Stimulated activated CD8-positive, alpha-beta memory T cell treated with anti-CD3 and anti-CD28 coated beads, Interleukin-2, amount 100 ng/mL, for 1 hour (primary cell): ENCODE data around the gene SLAIN1.

Experiments used
- DNase-seq, 2 donors: peaks; one replicate each; pipeline ENCODE4 v3.0.0-alpha.2; 2020; ENCODE audit warnings: low read depth in 2 of 2

Gene SLAIN1

GRCh38 chr13:77714119-77714755, 16.8 kb downstream of the SLAIN1 start:
- DNase-seq = no peak

- DNase-seq = no peak
Measured at GRCh38 chr13:77715233-77715891, 17.9 kb downstream of the SLAIN1 start.

DNA sequence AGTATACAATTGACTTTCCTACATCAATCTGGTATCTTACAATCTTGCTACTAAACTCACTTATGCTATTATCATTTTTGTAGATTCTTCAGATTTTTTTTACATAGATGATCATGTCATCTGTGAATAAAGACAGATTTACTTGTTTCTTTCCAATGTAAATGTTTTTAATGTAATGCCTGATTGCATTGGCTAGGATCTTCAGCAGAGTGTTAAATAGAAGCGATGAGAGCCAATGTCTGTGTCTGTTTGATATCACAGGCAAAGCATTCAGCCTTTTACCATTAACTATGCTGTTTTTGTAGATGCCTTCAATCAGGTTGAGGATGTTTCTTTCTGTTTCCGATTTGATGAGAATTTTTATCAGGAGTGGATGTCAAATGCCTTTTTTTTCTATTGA, 19.2 kb downstream of the SLAIN1 start:
- no peak for DNase-seq

- no peak for DNase-seq
Measured at GRCh38 chr13:77717508-77717907, 20.0 kb downstream of the SLAIN1 start.

DNA sequence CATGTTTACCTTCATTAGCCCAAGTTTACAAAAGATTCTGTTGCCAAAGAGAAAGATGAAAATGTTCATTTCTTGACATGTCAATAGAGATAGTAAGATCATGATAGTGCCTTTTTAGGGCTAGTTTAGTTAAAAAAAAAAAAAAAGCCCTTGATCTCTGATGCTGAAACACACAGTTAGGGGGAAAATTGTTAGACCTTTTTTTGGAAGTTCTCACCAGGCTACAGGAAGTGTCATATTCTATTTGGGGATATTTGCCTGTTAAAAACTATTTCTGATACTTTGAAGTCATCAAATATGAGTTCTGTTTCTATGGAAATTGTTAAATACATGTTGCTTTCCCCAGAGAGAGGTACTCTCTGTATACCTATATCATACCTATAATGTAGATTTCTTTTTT, 21.6 kb downstream of the SLAIN1 start:
- no peak for DNase-seq

DNA sequence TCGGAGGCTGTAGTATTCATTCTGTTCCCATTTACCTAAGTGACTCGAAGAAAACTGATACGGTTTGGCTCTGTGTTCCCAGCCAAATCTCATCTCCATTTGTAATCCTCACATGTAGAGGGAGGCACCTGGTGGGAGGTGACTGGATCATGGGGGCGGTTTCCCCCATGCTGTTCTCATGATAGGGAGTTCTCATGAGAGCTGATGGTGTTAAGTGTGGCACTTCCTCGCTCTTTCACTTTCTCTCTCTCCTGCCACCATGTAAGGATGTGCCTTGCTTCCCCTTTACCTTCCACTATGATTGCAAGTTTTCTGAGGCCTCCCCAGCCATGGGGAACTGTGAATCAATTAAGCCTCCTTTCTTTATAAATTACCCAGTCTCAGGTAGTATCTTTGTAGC, 23.5 kb downstream of the SLAIN1 start:
- DNase-seq = no peak

DNA sequence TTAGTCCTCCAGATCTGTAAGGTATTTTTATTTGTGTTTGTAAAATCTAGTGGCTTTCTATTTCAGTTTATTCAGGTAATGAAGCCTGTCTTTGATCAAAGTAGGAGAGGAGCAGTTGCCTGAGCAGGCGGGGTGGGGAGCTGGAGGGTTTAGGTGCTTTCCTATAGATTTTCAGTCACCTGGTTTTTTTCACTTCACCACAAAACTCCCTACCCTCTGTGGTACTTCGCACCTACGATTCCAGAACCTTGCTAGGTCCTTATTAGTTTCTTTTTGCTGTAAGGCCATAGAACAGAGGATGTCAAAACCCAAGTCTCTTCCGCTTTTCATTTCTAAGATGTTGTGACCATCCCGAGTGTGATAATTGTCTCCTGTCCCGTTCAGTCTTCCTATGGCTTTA, 26.6 kb downstream of the SLAIN1 start:
- no peak for DNase-seq

- DNase-seq = no peak
Measured at GRCh38 chr13:77725071-77725470, 27.6 kb downstream of the SLAIN1 start.

- DNase-seq = no peak
Measured at GRCh38 chr13:77728265-77729125, 31.0 kb downstream of the SLAIN1 start.

DNA sequence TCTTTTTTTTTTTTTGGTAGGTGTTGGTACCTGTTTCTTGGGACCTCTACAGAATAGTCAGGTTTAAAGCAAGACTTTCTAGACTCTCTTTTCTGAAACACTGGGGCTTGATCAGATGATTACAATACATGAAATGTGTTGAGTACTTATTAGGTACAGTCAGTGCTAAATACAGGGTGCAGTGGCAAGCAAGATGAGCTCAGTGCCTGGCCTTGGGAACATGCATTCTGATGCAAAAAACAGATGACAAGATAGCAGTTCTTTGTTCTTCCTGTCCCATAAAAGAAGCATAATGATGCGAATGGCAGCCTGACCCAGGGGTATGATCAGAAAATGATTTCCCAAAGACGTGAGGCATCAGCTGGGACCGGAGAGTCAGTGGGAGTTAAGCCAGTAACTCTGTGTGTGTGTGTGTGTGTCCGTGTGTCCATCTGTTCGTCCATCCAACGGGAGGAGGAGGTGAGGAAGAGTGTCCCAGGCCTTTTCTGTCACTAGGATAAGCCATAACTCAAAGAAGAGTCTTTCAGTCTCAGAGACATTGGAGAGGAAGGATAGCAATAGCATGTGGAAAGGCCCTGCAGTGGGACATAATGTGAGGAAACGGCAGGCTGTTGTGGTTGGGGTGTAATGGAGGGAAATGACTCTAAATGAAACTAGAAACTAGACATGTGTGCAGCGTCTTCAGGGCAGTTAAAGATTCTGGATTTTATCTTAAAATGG, 32.2 kb downstream of the SLAIN1 start:
- no peak for DNase-seq

DNA sequence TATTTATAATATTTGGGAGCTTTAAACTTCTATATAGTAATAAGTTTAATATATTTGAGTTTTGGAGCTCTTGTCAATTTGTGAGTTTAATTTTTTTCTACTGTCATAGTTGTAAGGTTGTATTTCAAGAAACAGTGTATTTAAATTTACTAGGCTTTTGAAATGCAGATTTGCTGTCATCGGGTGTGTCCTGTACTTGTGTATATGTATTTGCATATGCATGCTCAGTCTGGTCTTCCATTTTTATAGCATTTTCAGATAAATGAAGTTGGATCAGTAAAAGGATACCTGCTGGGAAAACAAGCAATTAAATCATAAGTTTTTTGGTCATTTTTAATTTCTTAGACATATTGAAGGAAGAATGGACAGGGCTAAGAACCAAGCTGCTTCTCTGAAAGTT, 33.1 kb downstream of the SLAIN1 start:
- no peak for DNase-seq

GRCh38 chr13:77732287-77732686, 34.8 kb downstream of the SLAIN1 start:
- no peak for DNase-seq

DNA sequence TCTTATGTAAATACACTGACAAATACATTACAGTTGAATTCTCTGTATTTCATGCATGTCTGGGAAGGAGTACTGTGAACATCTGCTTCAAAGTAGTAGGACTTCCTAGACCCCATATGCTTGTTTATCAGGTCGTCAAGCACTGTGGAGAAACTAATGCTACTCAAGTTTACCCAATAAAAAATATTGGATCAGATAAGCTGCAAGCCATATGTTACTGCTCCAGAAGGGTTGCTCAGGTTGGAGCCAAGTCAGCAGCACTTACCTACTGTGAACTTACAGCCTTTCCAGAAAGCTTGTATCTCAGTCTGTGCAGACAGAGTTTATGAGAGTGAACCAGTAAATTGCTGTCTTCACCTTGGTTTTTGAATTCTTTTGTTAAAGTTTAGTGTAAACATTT, 36.2 kb downstream of the SLAIN1 start:
- no peak for DNase-seq

- DNase-seq = no peak
Measured at GRCh38 chr13:77737583-77738200, 40.2 kb downstream of the SLAIN1 start.

GRCh38 chr13:77740097-77740735, 42.7 kb downstream of the SLAIN1 start:
- DNase-seq = no peak

DNA sequence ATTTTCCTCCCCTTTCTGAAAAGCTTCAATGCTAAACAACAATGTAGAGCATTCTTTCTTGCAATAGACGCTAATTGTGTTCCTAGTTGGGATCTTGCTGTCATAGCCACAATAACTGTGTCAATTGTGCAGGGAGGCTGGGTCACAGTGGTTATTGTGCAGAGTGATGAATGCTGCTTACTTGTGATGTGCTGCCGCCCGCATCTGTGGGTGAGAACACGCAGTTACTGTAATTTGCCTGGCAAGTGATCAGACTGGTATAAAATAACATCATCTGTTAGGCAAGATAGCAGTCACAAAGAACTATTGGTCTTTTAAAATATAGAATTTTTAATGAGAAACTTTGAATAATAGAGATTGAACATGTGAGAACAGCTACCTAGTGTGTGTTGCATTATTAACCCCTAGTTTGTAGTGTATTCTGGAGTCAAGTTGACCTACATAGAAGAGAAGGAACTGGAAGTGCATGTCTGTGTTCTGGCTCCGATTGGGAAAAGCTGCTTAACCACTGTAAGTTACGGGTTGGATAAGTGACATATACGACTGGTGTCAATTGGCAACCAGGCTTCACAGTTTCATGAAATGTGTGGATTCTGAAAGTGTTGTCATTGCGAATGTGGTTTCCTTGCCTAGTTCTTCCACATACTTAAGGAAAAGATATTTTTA, 43.6 kb downstream of the SLAIN1 start:
- no peak for DNase-seq

DNA sequence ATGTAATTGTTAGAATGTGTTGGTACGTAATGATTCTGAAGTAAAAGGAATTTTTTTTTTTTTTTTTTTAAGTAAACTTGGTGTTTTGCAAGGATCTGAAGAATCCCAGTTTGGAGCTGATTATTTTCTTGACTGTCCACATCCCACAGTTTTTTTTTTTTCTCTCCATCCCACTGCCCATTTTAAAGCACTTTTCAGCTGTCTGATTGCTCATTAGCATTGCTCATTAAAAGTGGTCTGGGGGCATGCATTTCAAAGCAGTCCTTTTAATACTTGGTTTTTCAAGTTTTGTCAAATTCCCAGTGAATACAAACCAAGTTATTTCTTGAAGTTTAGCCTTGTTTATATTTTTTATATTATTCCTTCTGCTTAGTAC, 44.1 kb downstream of the SLAIN1 start:
- DNase-seq = no peak

DNA sequence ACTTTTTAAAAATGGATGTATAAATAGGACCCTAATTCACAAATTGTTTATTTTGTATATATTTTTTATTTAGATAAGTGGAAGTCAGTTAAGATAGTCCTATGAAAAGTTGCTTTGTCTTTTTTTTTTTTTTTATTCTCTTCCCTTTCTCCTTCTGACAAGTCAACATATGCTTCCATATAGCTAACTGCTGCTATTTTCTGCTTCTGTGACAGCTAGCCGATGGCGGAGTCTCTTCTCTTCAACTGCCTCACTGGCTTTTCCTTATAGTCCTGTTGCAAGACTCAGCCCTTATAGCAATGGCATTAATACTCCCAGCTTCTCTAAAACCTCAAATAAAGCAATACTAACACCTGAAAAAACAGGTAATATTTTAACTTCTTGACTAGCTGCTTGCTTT, 45.3 kb downstream of the SLAIN1 start:
- no peak for DNase-seq

GRCh38 chr13:77745784-77746183, 48.3 kb downstream of the SLAIN1 start:
- DNase-seq = no peak

GRCh38 chr13:77749344-77749880, 51.9 kb downstream of the SLAIN1 start:
- DNase-seq = no peak
